HG03457 (cell line): ENCODE data around the gene IFT88.
A peak's percentile ranks its signal among the peaks of the same experiment; 100 is the strongest.

Experiments used
- ATAC-seq: cut with Tn5 transposase; IDR thresholded peaks from one replicate; pipeline ENCODE4 v1.9.1; 2021; ENCODE audit warnings: moderate number of reproducible peaks; ENCODE audit not compliant: unreplicated experiment

IFT88 gene

GRCh38 chr13:20566898-20567874, at the start of gene IFT88:
IFT88 (plus strand) TSS chr13:20567157; CDS start chr13:20574386, 7,229 bp downstream.
- peak; percentile 83 for ATAC-seq

GRCh38 chr13:20518660-20519100, 48.3 kb upstream of the IFT88 start:
- no peak for ATAC-seq

- no peak for ATAC-seq
Measured at GRCh38 chr13:20519875-20520274, 47.1 kb upstream of the IFT88 start.

- ATAC-seq: no peak
Measured at GRCh38 chr13:20521364-20522115, 45.4 kb upstream of the IFT88 start.

GRCh38 chr13:20525144-20525600, 41.8 kb upstream of the IFT88 start:
- ATAC-seq: no peak

- ATAC-seq: peak; percentile 55
Measured at GRCh38 chr13:20525601-20526544, 41.1 kb upstream of the IFT88 start, which contains the start of gene CRYL1. CRYL1 (minus strand) TSS chr13:20525857; CDS start chr13:20525794, 63 bp downstream.

- ATAC-seq: no peak
Measured at GRCh38 chr13:20526664-20527063, 40.3 kb upstream of the IFT88 start.

- ATAC-seq: peak; percentile 50
Measured at GRCh38 chr13:20528452-20528851, 38.5 kb upstream of the IFT88 start.

- ATAC-seq: no peak
Measured at GRCh38 chr13:20534038-20534608, 32.8 kb upstream of the IFT88 start.

- no peak for ATAC-seq
Measured at GRCh38 chr13:20536992-20537391, 30.0 kb upstream of the IFT88 start.

GRCh38 chr13:20544201-20544923, 22.6 kb upstream of the IFT88 start:
- ATAC-seq: no peak

- ATAC-seq: no peak
Measured at GRCh38 chr13:20546556-20546955, 20.4 kb upstream of the IFT88 start.

GRCh38 chr13:20547479-20547908, 19.5 kb upstream of the IFT88 start:
- ATAC-seq: no peak

GRCh38 chr13:20550799-20551198, 16.2 kb upstream of the IFT88 start:
- ATAC-seq: no peak

GRCh38 chr13:20553311-20553710, 13.6 kb upstream of the IFT88 start:
- no peak for ATAC-seq

GRCh38 chr13:20558982-20559381, 8.0 kb upstream of the IFT88 start:
- no peak for ATAC-seq

GRCh38 chr13:20559659-20560356, 7.1 kb upstream of the IFT88 start:
- ATAC-seq: no peak

GRCh38 chr13:20561741-20562140, 5.2 kb upstream of the IFT88 start:
- ATAC-seq: no peak
